SK-N-MC (cell line): ENCODE results near the gene KRTAP5-7.

ENCODE experiments used
- DNase-seq: peaks from one replicate; pipeline ENCODE4 v3.0.0-alpha.2; 2011; ENCODE audit warnings: low read depth, low spot score
- H3K27ac ChIP-seq: fragments of 200-600 bp; sonication (generic); 2 replicates; pipeline ENCODE4 v1.5.1; 2016; ENCODE audit warnings: mixed run types
- H3K36me3 ChIP-seq: fragments of 200-600 bp; sonication (generic); 2 replicates; pipeline ENCODE4 v1.6.1; 2017; ENCODE audit warnings: antibody characterized with exemption, low read length, mixed read lengths; ENCODE audit not compliant: insufficient read depth
- H3K4me3 ChIP-seq: fragments of 200-600 bp; sonication (generic); 2 replicates; pipeline ENCODE4 v1.5.1; 2016
- H3K9ac ChIP-seq: fragments of 200-600 bp; sonication (generic); 2 replicates; pipeline ENCODE4 v1.8.0; 2017; ENCODE audit warnings: mixed run types, mixed read lengths; ENCODE audit not compliant: insufficient read length
- H3K9me3 ChIP-seq: fragments of 200-600 bp; sonication (generic); 2 replicates; pipeline ENCODE4 v1.6.1; 2017; ENCODE audit warnings: low read depth, mild to moderate bottlenecking, antibody characterized with exemption, low read length, moderate library complexity, mixed read lengths
- EZH2 ChIP-seq: fragments of 200-600 bp; sonication (generic); IDR thresholded peaks from one replicate; pipeline ENCODE4 v1.6.1; 2017; ENCODE audit warnings: antibody characterized with exemption
- FOXP2 ChIP-seq: optimal IDR thresholded peaks from 2 replicates; pipeline ENCODE3; 2011; ENCODE audit warnings: mild to moderate bottlenecking, moderate library complexity; ENCODE audit not compliant: insufficient read depth; ENCODE audit errors: extremely low read length, control extremely low read depth
- POLR2AphosphoS5 ChIP-seq: IDR thresholded peaks from 2 replicates; pipeline ENCODE4 v1.6.1; 2012; ENCODE audit warnings: mild to moderate bottlenecking, low read depth, low read length, borderline replicate concordance

Gene KRTAP5-7

DNA sequence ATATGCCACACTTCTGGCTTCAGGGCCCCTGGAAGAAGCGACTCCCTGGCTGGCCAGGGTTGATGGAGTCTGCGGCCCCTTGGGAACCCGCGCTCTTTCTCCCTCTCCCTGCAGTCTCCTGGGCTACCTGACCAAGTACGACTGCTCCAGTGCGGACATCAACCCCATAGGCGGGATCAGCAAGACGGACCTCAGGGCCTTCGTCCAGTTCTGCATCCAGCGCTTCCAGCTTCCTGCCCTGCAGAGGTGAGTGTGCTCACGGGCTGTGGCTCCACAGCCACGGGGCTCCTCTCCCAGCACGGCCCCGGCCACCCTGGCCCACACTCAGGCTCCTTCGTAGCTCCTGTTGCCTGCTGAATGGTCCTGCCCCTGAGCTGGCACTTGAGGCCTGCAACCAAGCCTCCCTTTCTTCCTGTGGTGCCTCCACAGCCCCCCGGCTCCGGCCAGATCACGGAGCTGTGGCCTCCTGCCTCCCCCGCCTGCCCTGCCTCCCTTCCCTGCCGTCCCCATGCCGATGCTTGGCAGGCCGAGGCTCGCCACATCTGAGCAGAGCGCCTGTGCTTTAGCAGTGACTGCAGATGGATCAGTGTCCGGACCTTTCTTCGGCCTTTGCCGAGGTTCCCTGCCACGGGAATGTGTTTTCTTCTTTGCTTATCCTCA is 36.2 kb upstream of the KRTAP5-7 start:
- Histone ChIP-seq H3K36me3 (no peaks in the 10 kb centered on the region), H3K27ac (no peak overlapping the region), H3K9me3 (no peaks in the 10 kb centered on the region), H3K9ac (no peak overlapping the region), H3K4me3 (no peak overlapping the region)
- no peak for DNase-seq
- TF ChIP-seq FOXP2 (no peak), POLR2AphosphoS5 (no peak), EZH2 (no peak)

- Histone ChIP-seq H3K9ac (no peak overlapping the region), H3K36me3 (no peaks in the 10 kb centered on the region), H3K27ac (no peak overlapping the region), H3K4me3 (no peak overlapping the region), H3K9me3 (no peaks in the 10 kb centered on the region)
- TF ChIP-seq FOXP2 (no peak), EZH2 (no peak), POLR2AphosphoS5 (no peak)
- DNase-seq = no peak
Observed at GRCh38 chr11:71491531-71491930, 35.5 kb upstream of the KRTAP5-7 start.

DNA sequence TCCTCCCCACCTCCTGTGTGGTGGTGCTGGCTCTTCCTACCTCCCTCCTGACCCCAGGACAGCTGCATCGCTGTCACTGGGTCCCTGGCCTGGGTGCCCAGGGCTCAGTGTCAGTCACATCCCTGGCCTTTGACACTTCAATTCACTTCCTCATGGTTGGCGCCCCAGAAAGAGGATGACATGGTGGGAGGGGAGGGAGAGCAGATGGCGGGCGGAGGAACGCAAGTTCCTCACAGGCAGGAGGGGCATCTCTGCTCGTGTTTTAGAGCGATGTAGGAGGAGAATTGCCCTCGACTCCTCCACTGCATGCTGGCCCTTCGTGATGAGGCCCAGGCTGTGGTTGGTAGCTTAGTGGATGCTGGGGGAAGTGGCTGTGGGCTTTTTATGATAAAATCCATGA is 35.1 kb upstream of the KRTAP5-7 start:
- Histone ChIP-seq H3K9me3 (no peaks in the 10 kb centered on the region), H3K4me3 (no peak overlapping the region), H3K9ac (no peak overlapping the region), H3K36me3 (no peaks in the 10 kb centered on the region), H3K27ac (no peak overlapping the region)
- no peak for DNase-seq
- TF ChIP-seq EZH2 (no peak), FOXP2 (no peak), POLR2AphosphoS5 (no peak)

DNA sequence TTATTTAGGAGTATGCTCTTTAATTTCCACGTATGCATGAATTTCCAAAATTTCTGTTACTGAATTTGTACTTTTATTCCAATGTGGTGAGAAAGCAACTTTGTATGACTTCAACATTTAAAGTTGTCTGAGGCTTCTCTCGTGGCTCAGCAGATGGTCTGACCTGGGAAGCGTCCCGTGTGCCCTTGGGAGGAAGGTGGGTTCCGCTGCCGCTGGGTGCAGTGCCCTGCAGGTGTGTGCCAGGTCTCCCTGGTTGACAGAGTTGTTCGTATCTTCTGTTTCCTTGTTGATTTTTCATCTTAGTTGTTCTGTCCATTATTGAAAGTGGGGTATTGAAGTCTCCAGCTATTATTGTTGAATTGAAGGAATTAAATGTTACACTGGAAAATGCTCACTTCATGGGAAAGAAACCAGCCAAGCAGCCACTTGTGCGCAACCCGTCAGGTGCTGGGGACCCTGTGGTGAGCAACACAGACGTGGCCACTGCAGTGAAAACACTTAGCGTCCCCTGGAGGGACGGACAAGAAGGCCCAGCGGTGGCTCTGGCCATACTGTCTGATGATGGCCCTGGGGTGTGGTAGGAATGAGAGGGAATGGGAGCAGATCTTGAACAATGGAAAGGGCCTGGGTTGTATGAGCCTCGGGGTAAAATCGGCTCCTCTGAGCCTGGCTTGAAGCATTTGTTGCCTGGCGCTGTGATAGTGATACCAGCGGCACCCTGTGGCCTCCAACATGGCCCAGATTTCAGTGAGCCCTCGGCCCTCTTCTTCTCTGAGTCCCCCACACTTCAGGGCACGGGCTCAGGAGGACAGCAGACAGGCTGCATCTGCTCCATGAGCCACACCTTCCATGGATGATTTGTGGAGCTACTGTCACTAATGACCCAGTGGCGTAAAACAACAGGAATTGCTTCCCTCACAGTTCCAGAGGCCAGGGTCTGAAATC is 31.5 kb upstream of the KRTAP5-7 start:
- no peak for DNase-seq
- no peak for TF ChIP-seq POLR2AphosphoS5
- TF ChIP-seq FOXP2 = no peak
- TF ChIP-seq EZH2 = no peak
- Histone ChIP-seq H3K9me3 (no peaks in the 10 kb centered on the region), H3K36me3 (peaks cover 10% of the 10 kb centered on the region; the same call in 1 of the 2 replicates), H3K27ac (no peak overlapping the region), H3K4me3 (no peak overlapping the region), H3K9ac (no peak overlapping the region)

DNA sequence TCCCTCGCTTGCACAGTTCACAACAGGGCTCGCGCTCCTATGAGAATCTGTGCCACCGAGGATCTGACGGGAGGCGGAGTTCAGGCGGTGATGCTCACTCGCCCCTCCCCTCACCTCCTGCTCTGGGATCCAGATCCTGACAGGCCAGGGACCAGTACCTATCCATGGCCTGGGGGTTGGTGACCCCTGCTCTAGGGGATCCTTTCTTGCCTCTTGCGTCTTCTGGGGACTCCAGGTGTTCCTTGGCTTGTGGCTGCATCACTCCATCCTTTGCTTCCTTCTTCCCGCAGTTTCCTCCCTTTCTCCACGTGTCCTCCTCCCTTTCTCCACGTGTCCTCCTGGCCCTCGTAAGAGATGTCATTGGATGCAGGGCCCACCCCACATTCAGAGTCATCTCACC is 30.6 kb upstream of the KRTAP5-7 start:
- H3K36me3 ChIP-seq = peaks cover 10% of the 10 kb centered on the region; the same call in 1 of the 2 replicates

DNA sequence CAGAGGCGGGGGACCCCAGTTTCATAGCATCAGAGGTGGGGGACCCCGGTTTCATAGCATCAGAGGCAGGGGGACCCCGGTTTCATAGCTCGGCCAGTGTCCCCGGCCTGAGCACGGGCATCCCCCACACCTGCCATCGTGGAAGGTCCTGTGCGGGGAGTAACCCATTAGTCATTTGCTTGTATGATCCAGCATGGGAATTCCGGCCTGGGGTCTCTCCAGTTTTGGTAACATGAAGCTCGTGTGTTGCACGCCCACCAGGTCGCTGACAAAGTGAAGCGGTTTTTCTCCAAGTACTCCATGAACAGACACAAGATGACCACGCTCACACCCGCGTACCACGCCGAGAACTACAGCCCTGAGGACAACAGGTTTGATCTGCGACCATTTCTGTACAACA is 29.0 kb upstream of the KRTAP5-7 start:
- Histone ChIP-seq H3K9ac (no peak overlapping the region), H3K9me3 (no peaks in the 10 kb centered on the region), H3K27ac (no peak overlapping the region), H3K36me3 (peaks cover 10% of the 10 kb centered on the region; the same call in 1 of the 2 replicates), H3K4me3 (no peak overlapping the region)
- DNase-seq = no peak
- TF ChIP-seq POLR2AphosphoS5 = no peak

More for the DNA sequence above, 30.6 kb upstream of the KRTAP5-7 start:
- DNase-seq = no peak
- no peak for TF ChIP-seq POLR2AphosphoS5
- TF ChIP-seq EZH2 = no peak
- no peak for TF ChIP-seq FOXP2
- Histone ChIP-seq H3K9ac (no peak overlapping the region), H3K9me3 (no peaks in the 10 kb centered on the region), H3K4me3 (no peak overlapping the region), H3K27ac (no peak overlapping the region)

GRCh38 chr11:71499125-71499524 is 27.9 kb upstream of the KRTAP5-7 start:
- Histone ChIP-seq H3K9me3 (no peaks in the 10 kb centered on the region), H3K27ac (no peak overlapping the region), H3K36me3 (peaks cover 10% of the 10 kb centered on the region; the same call in 1 of the 2 replicates), H3K9ac (no peak overlapping the region), H3K4me3 (no peak overlapping the region)
- TF ChIP-seq FOXP2 = no peak
- no peak for TF ChIP-seq POLR2AphosphoS5
- no peak for TF ChIP-seq EZH2
- DNase-seq = no peak

- no peak for DNase-seq
- H3K9ac ChIP-seq = no peak overlapping the region
- peaks cover 10% of the 10 kb centered on the region; the same call in 1 of the 2 replicates for H3K36me3 ChIP-seq
- no peaks in the 10 kb centered on the region for H3K9me3 ChIP-seq
- TF ChIP-seq EZH2 = no peak
- no peak for TF ChIP-seq POLR2AphosphoS5
- no peak for TF ChIP-seq FOXP2
- no peak overlapping the region for H3K27ac ChIP-seq
- H3K4me3 ChIP-seq = no peak overlapping the region
Observed at GRCh38 chr11:71499546-71499945, 27.5 kb upstream of the KRTAP5-7 start.

- Histone ChIP-seq H3K4me3 (no peak overlapping the region), H3K36me3 (peaks cover 10% of the 10 kb centered on the region; the same call in 1 of the 2 replicates), H3K9me3 (no peaks in the 10 kb centered on the region), H3K27ac (no peak overlapping the region), H3K9ac (no peak overlapping the region)
- TF ChIP-seq POLR2AphosphoS5 (no peak), FOXP2 (no peak), EZH2 (no peak)
- DNase-seq = no peak
Observed at GRCh38 chr11:71500601-71501021, 26.5 kb upstream of the KRTAP5-7 start.
